DOHH2 (cell line): Measurements from ENCODE around the gene NR3C2.

ENCODE experiments used
- H3F3A ChIP-seq: fragments of 200-600 bp; sonication (generic), shearing (Covaris generic); 2 replicates; pipeline ENCODE4 v1.6.0; 2016; ENCODE audit warnings: antibody characterized with exemption, mild to moderate bottlenecking; ENCODE audit not compliant: control insufficient read depth, insufficient read depth
- H3K27ac ChIP-seq: fragments of 200-600 bp; sonication (generic); 2 replicates; pipeline ENCODE4 v1.5.1; 2014; ENCODE audit warnings: low read depth, mild to moderate bottlenecking, low read length, moderate library complexity
- H3K27me3 ChIP-seq: fragments of 200-600 bp; sonication (generic); 2 replicates; pipeline ENCODE4 v1.6.1; 2014; ENCODE audit warnings: mild to moderate bottlenecking, low read length, mixed read lengths; ENCODE audit not compliant: control insufficient read depth
- H3K36me3 ChIP-seq: fragments of 200-600 bp; sonication (generic); 2 replicates; pipeline ENCODE4 v1.6.1; 2014; ENCODE audit warnings: mild to moderate bottlenecking, low read length, moderate library complexity, mixed read lengths; ENCODE audit not compliant: control insufficient read depth
- H3K4me1 ChIP-seq: fragments of 200-600 bp; sonication (generic); 2 replicates; pipeline ENCODE4 v1.6.1; 2014; ENCODE audit warnings: mild to moderate bottlenecking, low read length, mixed read lengths; ENCODE audit not compliant: control insufficient read depth
- H3K4me2 ChIP-seq: fragments of 200-600 bp; sonication (generic); 2 replicates; pipeline ENCODE4 v1.6.0; 2014; ENCODE audit warnings: mild to moderate bottlenecking, low read length, moderate library complexity
- H3K4me3 ChIP-seq: fragments of 200-600 bp; sonication (generic); 2 replicates; pipeline ENCODE4 v1.5.1; 2014; ENCODE audit warnings: mild to moderate bottlenecking, low read length, mixed read lengths
- H3K79me2 ChIP-seq: fragments of 200-600 bp; sonication (generic); 2 replicates; pipeline ENCODE4 v1.6.1; 2014; ENCODE audit warnings: mild to moderate bottlenecking, low read length, mixed read lengths; ENCODE audit not compliant: control insufficient read depth
- H3K9me2 ChIP-seq: fragments of 200-600 bp; sonication (generic); replicated peaks from 2 replicates; pipeline ENCODE4 v1.6.1; 2014; ENCODE audit warnings: mild to moderate bottlenecking, low read length, mixed read lengths; ENCODE audit not compliant: control insufficient read depth
- H3K9me3 ChIP-seq: fragments of 200-600 bp; sonication (generic); 2 replicates; pipeline ENCODE4 v1.6.1; 2014; ENCODE audit warnings: antibody characterized with exemption, low read length, mixed read lengths; ENCODE audit not compliant: control insufficient read depth, insufficient read depth
- H4K20me1 ChIP-seq: fragments of 200-600 bp; sonication (generic); 2 replicates; pipeline ENCODE4 v1.6.0; 2014; ENCODE audit warnings: low read depth, mild to moderate bottlenecking, antibody characterized with exemption, low read length, moderate library complexity; ENCODE audit not compliant: control insufficient read depth, insufficient read depth
- EZH2phosphoT487 ChIP-seq: fragments of 200-600 bp; sonication (generic); IDR thresholded peaks from 2 replicates; pipeline ENCODE4 v1.6.1; 2017; ENCODE audit warnings: borderline replicate concordance, mild to moderate bottlenecking, antibody characterized with exemption, low read length, moderate library complexity, mixed read lengths
- TF ChIP-seq, protein P1 (sequence below): fragments of 200-600 bp; sonication (generic); IDR thresholded peaks from one replicate; pipeline ENCODE4 v1.5.1; 2014; ENCODE audit warnings: antibody characterized with exemption, mild to moderate bottlenecking, low read depth, low read length; ENCODE audit not compliant: poor library complexity, severe bottlenecking

The NR3C2 gene

GRCh38 chr4:148445860-148446330 is 3.7 kb upstream of the NR3C2 start:
- no peaks in the 10 kb centered on the region for H3F3A ChIP-seq
- H3K27ac ChIP-seq, result no peak overlapping the region
- no peaks in the 10 kb centered on the region for H3K9me3 ChIP-seq
- no peaks in the 10 kb centered on the region for H4K20me1 ChIP-seq
- peaks cover 32% of the 10 kb centered on the region for H3K4me1 ChIP-seq
- no peaks in the 10 kb centered on the region for H3K79me2 ChIP-seq
- H3K27me3 ChIP-seq, result peaks cover 63% of the 10 kb centered on the region
- H3K36me3 ChIP-seq, result no peaks in the 10 kb centered on the region
- peak overlapping the region; percentile 99 for H3K4me2 ChIP-seq
- TF ChIP-seq EZH2phosphoT487, result no peak; the same call in 1 of the 2 replicates
- no peaks in the 10 kb centered on the region for H3K9me2 ChIP-seq
- peak overlapping the region; percentile 89 for H3K4me3 ChIP-seq

- TF ChIP-seq EZH2phosphoT487, result peak; percentile 16; the same call in 1 of the 2 replicates
- TF ChIP-seq, protein P1, sequence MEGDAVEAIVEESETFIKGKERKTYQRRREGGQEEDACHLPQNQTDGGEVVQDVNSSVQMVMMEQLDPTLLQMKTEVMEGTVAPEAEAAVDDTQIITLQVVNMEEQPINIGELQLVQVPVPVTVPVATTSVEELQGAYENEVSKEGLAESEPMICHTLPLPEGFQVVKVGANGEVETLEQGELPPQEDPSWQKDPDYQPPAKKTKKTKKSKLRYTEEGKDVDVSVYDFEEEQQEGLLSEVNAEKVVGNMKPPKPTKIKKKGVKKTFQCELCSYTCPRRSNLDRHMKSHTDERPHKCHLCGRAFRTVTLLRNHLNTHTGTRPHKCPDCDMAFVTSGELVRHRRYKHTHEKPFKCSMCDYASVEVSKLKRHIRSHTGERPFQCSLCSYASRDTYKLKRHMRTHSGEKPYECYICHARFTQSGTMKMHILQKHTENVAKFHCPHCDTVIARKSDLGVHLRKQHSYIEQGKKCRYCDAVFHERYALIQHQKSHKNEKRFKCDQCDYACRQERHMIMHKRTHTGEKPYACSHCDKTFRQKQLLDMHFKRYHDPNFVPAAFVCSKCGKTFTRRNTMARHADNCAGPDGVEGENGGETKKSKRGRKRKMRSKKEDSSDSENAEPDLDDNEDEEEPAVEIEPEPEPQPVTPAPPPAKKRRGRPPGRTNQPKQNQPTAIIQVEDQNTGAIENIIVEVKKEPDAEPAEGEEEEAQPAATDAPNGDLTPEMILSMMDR, result no peak
- peak overlapping the region; percentile 99 for H3K4me2 ChIP-seq
- H3K9me3 ChIP-seq, result no peaks in the 10 kb centered on the region
- no peaks in the 10 kb centered on the region for H3K36me3 ChIP-seq
- H3K27me3 ChIP-seq, result peaks cover 70% of the 10 kb centered on the region
- H3K27ac ChIP-seq, result no peak overlapping the region
- H3K4me3 ChIP-seq, result peak overlapping the region; percentile 89
- peaks cover 32% of the 10 kb centered on the region for H3K4me1 ChIP-seq
- no peaks in the 10 kb centered on the region for H3K79me2 ChIP-seq
- H3K9me2 ChIP-seq, result no peaks in the 10 kb centered on the region
- H3F3A ChIP-seq, result no peaks in the 10 kb centered on the region
- H4K20me1 ChIP-seq, result no peaks in the 10 kb centered on the region
These were observed 3.1 kb upstream of the NR3C2 start for GRCh38 chr4:148445071-148445859.

DNA sequence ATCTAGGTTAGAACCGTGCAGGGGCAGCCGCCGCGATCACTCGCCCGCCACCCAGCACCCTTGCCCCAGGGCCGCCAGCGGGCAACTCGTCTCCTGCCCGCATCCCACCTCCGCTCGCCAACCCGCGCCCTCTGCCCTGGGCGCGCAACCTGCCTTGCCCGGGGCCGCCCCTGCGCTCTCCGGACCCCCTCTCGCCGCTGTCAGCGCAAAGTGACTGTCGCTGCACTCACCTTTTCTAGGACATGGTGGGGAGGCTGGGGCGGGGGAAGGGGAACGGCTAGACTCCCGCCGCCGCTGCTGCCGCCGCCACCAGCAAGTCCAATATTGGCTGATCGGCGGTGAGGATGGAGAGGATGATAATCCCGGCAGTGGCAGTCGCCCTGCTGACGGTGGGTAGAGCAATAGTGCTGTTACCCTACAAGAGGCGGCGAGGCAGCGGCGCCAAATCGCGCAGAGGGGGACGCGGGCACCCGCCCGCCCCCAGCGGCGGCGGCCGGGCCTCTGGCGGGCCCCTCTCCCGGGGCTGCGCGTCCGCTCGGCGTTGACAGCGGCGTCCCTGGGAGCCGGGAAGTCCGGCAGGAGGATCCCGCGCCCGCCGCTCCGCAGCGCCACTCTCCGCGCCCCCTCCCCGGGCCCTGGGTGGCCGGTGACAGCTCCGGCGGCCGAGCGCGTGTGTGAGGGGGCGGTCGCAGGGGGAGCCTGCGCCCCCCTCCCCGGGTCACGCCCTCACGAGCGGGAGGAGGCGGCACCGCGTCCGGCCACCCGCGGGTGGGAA is 2.3 kb upstream of the NR3C2 start:
- no peaks in the 10 kb centered on the region for H3K79me2 ChIP-seq
- H3K27me3 ChIP-seq, result peaks cover 76% of the 10 kb centered on the region
- H3K4me3 ChIP-seq, result peak overlapping the region; percentile 89
- H3K36me3 ChIP-seq, result no peaks in the 10 kb centered on the region
- no peaks in the 10 kb centered on the region for H4K20me1 ChIP-seq
- peaks cover 32% of the 10 kb centered on the region for H3K4me1 ChIP-seq
- peak; percentile 21; the same call in 1 of the 2 replicates for TF ChIP-seq EZH2phosphoT487
- TF ChIP-seq, protein P1, result no peak
- H3K4me2 ChIP-seq, result peak overlapping the region; percentile 99
- no peaks in the 10 kb centered on the region for H3K9me2 ChIP-seq
- no peak overlapping the region for H3K27ac ChIP-seq
- no peaks in the 10 kb centered on the region for H3K9me3 ChIP-seq
- H3F3A ChIP-seq, result no peaks in the 10 kb centered on the region
